ENCODE measurements around the gene CYS1. TPM values are rescaled to one million over a fixed set of nuclear protein-coding genes. Genes with fewer than 3 reads are reported as not detected.

Gene CYS1
- polyA plus RNA-seq, 4 donors = 0.54 to 14.8 (median 0.76) TPM; not detected in 1

DNA sequence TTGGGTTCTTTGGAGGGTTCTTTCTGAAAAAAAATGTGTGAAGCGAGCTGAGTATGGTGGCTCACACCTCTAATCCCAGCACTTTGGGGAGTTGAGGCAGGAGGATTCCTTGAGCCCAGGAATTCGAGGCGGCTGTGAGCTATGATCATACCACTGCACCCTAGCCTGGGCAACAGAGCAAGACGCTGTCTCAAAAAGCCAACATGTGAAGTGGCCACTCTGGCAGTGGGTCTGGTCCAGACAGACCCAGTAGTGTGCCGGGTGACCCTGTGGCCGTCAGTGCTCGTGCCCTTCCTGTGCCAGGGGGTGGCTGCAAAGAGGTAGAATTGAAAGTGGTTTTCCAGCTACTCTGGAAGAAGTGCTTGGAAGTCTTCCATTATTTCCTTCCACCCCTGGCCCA, 25.2 kb downstream of the CYS1 start:
- Histone ChIP-seq H3K27me3 (ENCODE audit: control insufficient read depth in 3 of 3, insufficient read depth in 3 of 3, low read length in 3 of 3) (no peaks in the 10 kb centered on the region), H3K4me1 (ENCODE audit: control insufficient read depth in 3 of 3, insufficient read depth in 2 of 3, low read depth in 1 of 3, low read length in 2 of 3) (peaks cover 0 to 15% (median 0%) of the 10 kb centered on the region in 3 donors), H3K27ac (ENCODE audit: low read depth in 1 of 3, low read length in 2 of 3) (peak overlapping the region in 1 of 3 donors; percentile 72), H3K9me3 (ENCODE audit: control insufficient read depth in 2 of 2, insufficient read depth in 1 of 2, low read depth in 1 of 2, low read length in 1 of 2) (no peaks in the 10 kb centered on the region), H3K4me3 (ENCODE audit: low read depth in 1 of 3, low read length in 3 of 3) (no peak overlapping the region), H3K36me3 (ENCODE audit: control insufficient read depth in 3 of 3, insufficient read depth in 2 of 3, low read depth in 1 of 3, low read length in 3 of 3) (peaks cover 4 to 40% (median 5%) of the 10 kb centered on the region in 3 donors)
- no peak for DNase-seq
- 70 to 92% (median 82%) methylated on average over 7 of the region's 7 CpGs for WGBS, 3 donors
- no peak for FAIRE-seq

- peaks cover 0 to 20% (median 0%) of the 10 kb centered on the region in 3 donors for H3K4me1 ChIP-seq (ENCODE audit: control insufficient read depth in 3 of 3, insufficient read depth in 2 of 3, low read depth in 1 of 3, low read length in 2 of 3)
- DNase-seq = no peak
- no peaks in the 10 kb centered on the region for H3K27me3 ChIP-seq (ENCODE audit: control insufficient read depth in 3 of 3, insufficient read depth in 3 of 3, low read length in 3 of 3)
- H3K4me3 ChIP-seq (ENCODE audit: low read depth in 1 of 3, low read length in 3 of 3) = no peak overlapping the region
- H3K9me3 ChIP-seq (ENCODE audit: control insufficient read depth in 2 of 2, insufficient read depth in 1 of 2, low read depth in 1 of 2, low read length in 1 of 2) = no peaks in the 10 kb centered on the region
- H3K27ac ChIP-seq (ENCODE audit: low read depth in 1 of 3, low read length in 2 of 3) = no peak overlapping the region
- FAIRE-seq = no peak
- 56 to 69% (median 64%) methylated on average over 7 of the region's 7 CpGs for WGBS, 3 donors
- H3K36me3 ChIP-seq (ENCODE audit: control insufficient read depth in 3 of 3, insufficient read depth in 2 of 3, low read depth in 1 of 3, low read length in 3 of 3) = peaks cover 4 to 40% (median 5%) of the 10 kb centered on the region in 3 donors
Observed at GRCh38 chr2:10054424-10054823, 25.8 kb downstream of the CYS1 start.

DNA sequence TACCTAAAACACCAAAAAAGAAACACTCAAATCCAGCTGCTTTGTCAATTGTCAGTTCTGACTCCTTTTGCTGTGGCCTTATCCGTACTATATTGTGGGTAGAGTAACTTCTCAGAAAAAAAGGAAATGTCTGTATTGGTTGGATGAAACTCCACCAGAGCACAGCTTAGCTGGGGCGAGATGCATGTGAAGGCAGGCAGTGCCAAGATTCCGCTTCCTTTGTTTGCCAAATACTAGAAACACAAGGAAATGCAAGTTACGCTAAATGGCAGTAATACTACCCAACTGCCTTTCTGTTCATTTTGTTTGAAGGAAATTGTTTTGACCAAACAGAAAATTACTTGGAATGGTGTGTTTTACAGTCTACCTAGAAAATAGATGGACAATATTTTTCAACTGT, 26.9 kb downstream of the CYS1 start:
- Histone ChIP-seq H3K9me3 (ENCODE audit: control insufficient read depth in 2 of 2, insufficient read depth in 1 of 2, low read depth in 1 of 2, low read length in 1 of 2) (no peaks in the 10 kb centered on the region), H3K4me3 (ENCODE audit: low read depth in 1 of 3, low read length in 3 of 3) (no peak overlapping the region), H3K27ac (ENCODE audit: low read depth in 1 of 3, low read length in 2 of 3) (no peak overlapping the region), H3K27me3 (ENCODE audit: control insufficient read depth in 3 of 3, insufficient read depth in 3 of 3, low read length in 3 of 3) (no peaks in the 10 kb centered on the region), H3K4me1 (ENCODE audit: control insufficient read depth in 3 of 3, insufficient read depth in 2 of 3, low read depth in 1 of 3, low read length in 2 of 3) (peaks cover 0 to 28% (median 0%) of the 10 kb centered on the region in 3 donors), H3K36me3 (ENCODE audit: control insufficient read depth in 3 of 3, insufficient read depth in 2 of 3, low read depth in 1 of 3, low read length in 3 of 3) (peaks cover 5 to 41% (median 6%) of the 10 kb centered on the region in 3 donors)
- DNase-seq = no peak
- WGBS, 3 donors = 65 to 92% (median 75%) methylated on average over 4 of the region's 4 CpGs
- no peak for FAIRE-seq

GRCh38 chr2:10052216-10052615, 28.0 kb downstream of the CYS1 start:
- no peak for DNase-seq
- 89 to 94% (median 92%) methylated on average over 16 of the region's 16 CpGs for WGBS, 3 donors
- H3K4me3 ChIP-seq (ENCODE audit: low read depth in 1 of 3, low read length in 3 of 3) = no peak overlapping the region
- no peak for FAIRE-seq
- H3K4me1 ChIP-seq (ENCODE audit: control insufficient read depth in 3 of 3, insufficient read depth in 2 of 3, low read depth in 1 of 3, low read length in 2 of 3) = peaks cover 0 to 23% (median 1%) of the 10 kb centered on the region in 3 donors
- no peak overlapping the region for H3K27ac ChIP-seq (ENCODE audit: low read depth in 1 of 3, low read length in 2 of 3)
- H3K27me3 ChIP-seq (ENCODE audit: control insufficient read depth in 3 of 3, insufficient read depth in 3 of 3, low read length in 3 of 3) = no peaks in the 10 kb centered on the region
- peaks cover 5 to 43% (median 10%) of the 10 kb centered on the region in 3 donors for H3K36me3 ChIP-seq (ENCODE audit: control insufficient read depth in 3 of 3, insufficient read depth in 2 of 3, low read depth in 1 of 3, low read length in 3 of 3)
- no peaks in the 10 kb centered on the region for H3K9me3 ChIP-seq (ENCODE audit: control insufficient read depth in 2 of 2, insufficient read depth in 1 of 2, low read depth in 1 of 2, low read length in 1 of 2)

DNA sequence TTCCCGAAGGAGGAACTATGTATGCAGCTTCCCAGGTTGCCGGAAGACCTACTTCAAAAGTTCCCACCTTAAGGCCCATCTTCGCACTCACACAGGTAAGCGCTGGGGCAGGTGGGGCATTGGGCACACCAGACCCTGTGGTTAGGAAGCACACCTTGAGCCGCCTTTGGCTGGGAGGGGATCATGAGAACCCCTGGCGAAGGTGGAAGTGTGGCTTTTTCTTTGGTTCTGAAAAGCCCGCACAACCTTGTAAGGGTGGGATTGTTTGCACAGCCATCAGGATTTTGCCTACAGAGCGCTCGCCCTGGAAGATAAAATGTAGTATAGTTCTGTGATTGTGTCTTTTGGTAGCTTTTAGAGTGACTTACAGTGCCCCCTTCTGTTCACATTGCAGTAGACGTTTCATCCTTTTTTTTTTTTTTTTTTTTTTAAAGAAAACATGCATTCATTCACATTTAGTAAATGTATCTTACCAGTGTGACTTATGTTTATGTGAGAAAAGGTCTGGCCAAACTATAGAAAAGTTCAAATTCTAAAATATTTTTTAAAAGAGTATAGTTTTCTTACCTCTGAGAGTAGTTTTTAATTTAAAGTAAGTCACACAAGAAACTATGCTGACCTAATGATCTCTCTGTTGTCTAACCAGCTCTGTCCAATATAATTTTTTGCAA, 31.6 kb downstream of the CYS1 start:
- Histone ChIP-seq H3K4me1 (ENCODE audit: control insufficient read depth in 3 of 3, insufficient read depth in 2 of 3, low read depth in 1 of 3, low read length in 2 of 3) (peaks cover 0 to 28% (median 5%) of the 10 kb centered on the region in 3 donors), H3K27ac (ENCODE audit: low read depth in 1 of 3, low read length in 2 of 3) (no peak overlapping the region), H3K4me3 (ENCODE audit: low read depth in 1 of 3, low read length in 3 of 3) (no peak overlapping the region), H3K27me3 (ENCODE audit: control insufficient read depth in 3 of 3, insufficient read depth in 3 of 3, low read length in 3 of 3) (no peaks in the 10 kb centered on the region), H3K36me3 (ENCODE audit: control insufficient read depth in 3 of 3, insufficient read depth in 2 of 3, low read depth in 1 of 3, low read length in 3 of 3) (peaks cover 5 to 48% (median 7%) of the 10 kb centered on the region in 3 donors), H3K9me3 (ENCODE audit: control insufficient read depth in 2 of 2, insufficient read depth in 1 of 2, low read depth in 1 of 2, low read length in 1 of 2) (peaks cover 0 to 7% of the 10 kb centered on the region in 2 donors)
- FAIRE-seq (no peak), DNase-seq (peak; percentile 56 to 71)
- WGBS, 3 donors = 44 to 58% (median 54%) methylated on average over 10 of the region's 10 CpGs

GRCh38 chr2:10047616-10048500, 32.4 kb downstream of the CYS1 start:
- no peak overlapping the region for H3K27ac ChIP-seq (ENCODE audit: low read depth in 1 of 3, low read length in 2 of 3)
- peaks cover 0 to under 1% (median 0%) of the 10 kb centered on the region in 3 donors for H3K27me3 ChIP-seq (ENCODE audit: control insufficient read depth in 3 of 3, insufficient read depth in 3 of 3, low read length in 3 of 3)
- H3K4me3 ChIP-seq (ENCODE audit: low read depth in 1 of 3, low read length in 3 of 3) = no peak overlapping the region
- peaks cover 0 to 48% (median 7%) of the 10 kb centered on the region in 3 donors for H3K36me3 ChIP-seq (ENCODE audit: control insufficient read depth in 3 of 3, insufficient read depth in 2 of 3, low read depth in 1 of 3, low read length in 3 of 3)
- 84 to 90% (median 86%) methylated on average over 15 of the region's 15 CpGs for WGBS, 3 donors
- H3K4me1 ChIP-seq (ENCODE audit: control insufficient read depth in 3 of 3, insufficient read depth in 2 of 3, low read depth in 1 of 3, low read length in 2 of 3) = peaks cover 0 to 28% (median 5%) of the 10 kb centered on the region in 3 donors
- H3K9me3 ChIP-seq (ENCODE audit: control insufficient read depth in 2 of 2, insufficient read depth in 1 of 2, low read depth in 1 of 2, low read length in 1 of 2) = peaks cover 0 to 8% of the 10 kb centered on the region in 2 donors
- DNase-seq (no peak), FAIRE-seq (no peak)

GRCh38 chr2:10046931-10047330, 33.3 kb downstream of the CYS1 start:
- Histone ChIP-seq H3K4me1 (ENCODE audit: control insufficient read depth in 3 of 3, insufficient read depth in 2 of 3, low read depth in 1 of 3, low read length in 2 of 3) (peaks cover 0 to 36% (median 5%) of the 10 kb centered on the region in 3 donors), H3K36me3 (ENCODE audit: control insufficient read depth in 3 of 3, insufficient read depth in 2 of 3, low read depth in 1 of 3, low read length in 3 of 3) (peaks cover 0 to 42% (median 6%) of the 10 kb centered on the region in 3 donors), H3K4me3 (ENCODE audit: low read depth in 1 of 3, low read length in 3 of 3) (no peak overlapping the region), H3K9me3 (ENCODE audit: control insufficient read depth in 2 of 2, insufficient read depth in 1 of 2, low read depth in 1 of 2, low read length in 1 of 2) (peaks cover 0 to 17% of the 10 kb centered on the region in 2 donors), H3K27me3 (ENCODE audit: control insufficient read depth in 3 of 3, insufficient read depth in 3 of 3, low read length in 3 of 3) (peaks cover 0 to 4% (median 0%) of the 10 kb centered on the region in 3 donors), H3K27ac (ENCODE audit: low read depth in 1 of 3, low read length in 2 of 3) (no peak overlapping the region)
- FAIRE-seq (no peak), DNase-seq (peak in 1 of 2 donors; percentile 72)
- 22 to 45% (median 33%) methylated on average over 7 of the region's 7 CpGs for WGBS, 3 donors

DNA sequence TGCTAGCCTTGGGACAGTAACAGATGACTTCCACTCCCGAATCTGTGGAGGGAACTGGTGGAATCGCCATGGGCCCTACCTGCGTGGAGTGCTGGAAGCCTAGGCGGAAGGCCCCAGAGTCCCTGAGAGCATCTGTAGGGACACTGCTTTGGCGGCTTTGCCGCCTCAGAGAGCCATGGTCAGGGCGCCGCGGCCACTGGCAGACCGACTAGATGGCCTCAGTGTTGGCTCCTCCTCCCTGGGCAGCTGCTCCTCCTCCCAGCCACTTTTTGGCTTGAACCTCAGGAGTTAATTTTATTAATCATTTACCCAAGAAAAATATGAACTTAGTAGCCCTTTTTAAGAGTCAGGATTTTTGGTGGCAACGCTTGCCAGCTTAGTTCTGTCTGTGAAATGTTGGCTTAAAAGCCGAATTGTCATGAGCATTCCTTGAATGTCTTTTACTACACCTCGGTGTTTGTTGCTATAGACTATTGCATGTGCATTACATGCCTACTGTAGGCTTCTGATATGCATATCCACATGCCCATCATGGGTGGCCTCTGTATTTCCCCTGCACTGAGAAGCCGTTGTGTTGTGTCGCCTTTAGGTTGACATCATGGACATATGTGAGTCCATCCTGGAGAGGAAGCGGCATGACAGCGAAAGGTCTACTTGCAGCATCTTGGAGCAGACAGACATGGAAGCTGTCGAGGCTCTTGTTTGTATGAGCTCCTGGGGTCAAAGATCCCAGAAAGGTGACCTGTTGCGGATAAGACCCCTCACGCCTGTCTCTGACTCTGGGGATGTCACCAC, 34.5 kb downstream of the CYS1 start:
- FAIRE-seq (no peak), DNase-seq (no peak)
- peaks cover 0 to 44% (median 6%) of the 10 kb centered on the region in 3 donors for H3K36me3 ChIP-seq (ENCODE audit: control insufficient read depth in 3 of 3, insufficient read depth in 2 of 3, low read depth in 1 of 3, low read length in 3 of 3)
- WGBS, 3 donors = 64 to 80% (median 69%) methylated on average over 20 of the region's 20 CpGs
- H3K4me1 ChIP-seq (ENCODE audit: control insufficient read depth in 3 of 3, insufficient read depth in 2 of 3, low read depth in 1 of 3, low read length in 2 of 3) = peaks cover 2 to 38% (median 5%) of the 10 kb centered on the region in 3 donors
- no peak overlapping the region for H3K4me3 ChIP-seq (ENCODE audit: low read depth in 1 of 3, low read length in 3 of 3)
- no peak overlapping the region for H3K27ac ChIP-seq (ENCODE audit: low read depth in 1 of 3, low read length in 2 of 3)
- H3K9me3 ChIP-seq (ENCODE audit: control insufficient read depth in 2 of 2, insufficient read depth in 1 of 2, low read depth in 1 of 2, low read length in 1 of 2) = peaks cover 0 to 22% of the 10 kb centered on the region in 2 donors
- H3K27me3 ChIP-seq (ENCODE audit: control insufficient read depth in 3 of 3, insufficient read depth in 3 of 3, low read length in 3 of 3) = peaks cover 0 to 4% (median 0%) of the 10 kb centered on the region in 3 donors
